NOMO-1 (cell line): ENCODE results near the gene U2AF1.
"Not testable (repeated sequence)": the region's sequence is repeated elsewhere in the genome, so short reads cannot be mapped to it uniquely, and the experiment has no call there.

Experiments used
- DNase-seq, 2 experiments: peaks; one replicate each; lab custom pipeline; 2025; ENCODE audit not compliant: unreplicated experiment in 2 of 2; lab: John Stamatoyannopoulos, UW

Gene U2AF1

DNA sequence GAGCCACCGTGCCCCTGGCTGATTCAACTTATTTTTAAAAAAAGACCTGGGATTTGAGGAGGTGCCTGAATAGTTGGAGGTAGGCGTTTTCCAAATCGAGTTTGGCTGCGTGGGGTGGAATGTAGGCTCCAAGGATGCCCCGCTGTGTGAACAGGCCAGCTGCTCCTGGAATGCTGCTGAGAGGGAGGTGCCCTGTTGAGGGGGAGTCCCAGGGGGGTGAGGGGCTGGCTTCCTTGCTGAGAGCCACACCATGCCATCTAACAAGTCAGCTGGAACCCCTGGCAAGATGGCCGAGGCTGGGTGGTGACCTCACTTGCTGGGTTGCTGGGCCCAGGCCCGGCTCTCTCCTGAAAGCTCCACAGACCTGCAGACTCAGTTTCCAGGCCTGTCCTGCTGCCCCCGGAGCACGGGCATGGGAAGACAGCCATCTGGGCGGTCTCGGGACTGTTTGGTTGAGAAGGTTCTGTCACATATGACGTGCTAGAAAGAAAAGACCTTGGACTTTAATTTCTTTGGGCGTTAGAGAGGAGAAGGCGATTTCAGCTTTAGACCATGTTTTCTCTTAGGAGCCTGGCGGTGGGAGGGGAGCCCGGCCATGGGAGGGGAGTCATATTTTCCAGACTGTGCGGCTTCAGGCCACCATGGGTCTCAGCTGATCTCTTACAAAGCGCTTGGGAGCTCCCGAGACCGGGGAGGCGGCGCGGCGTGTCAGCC, 24.6 kb downstream of the U2AF1 start:
- not testable (repeated sequence) for DNase-seq

DNA sequence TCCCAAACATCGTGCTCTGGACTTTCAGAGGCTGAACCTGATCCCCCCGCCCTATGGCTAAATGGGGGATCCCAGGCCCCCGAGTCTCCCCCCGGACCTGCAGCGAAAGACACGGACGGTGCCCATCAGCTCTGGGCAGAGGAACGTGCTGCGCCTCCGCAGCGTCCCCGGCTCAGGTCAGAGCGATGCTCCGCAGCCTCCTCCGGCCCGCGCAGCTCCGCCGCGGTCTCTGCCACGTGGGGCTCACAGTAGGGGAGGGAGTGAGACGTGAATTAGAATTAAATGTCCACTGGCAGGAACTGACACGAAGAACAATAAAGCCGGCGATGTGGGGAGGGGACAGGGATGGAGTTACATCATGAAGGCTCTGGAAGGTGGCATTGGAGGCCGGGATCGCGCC, 30.7 kb downstream of the U2AF1 start:
- not testable (repeated sequence) for DNase-seq

GRCh38 chr21:43076023-43076637, 31.2 kb downstream of the U2AF1 start:
- DNase-seq, result not testable (repeated sequence)

DNA sequence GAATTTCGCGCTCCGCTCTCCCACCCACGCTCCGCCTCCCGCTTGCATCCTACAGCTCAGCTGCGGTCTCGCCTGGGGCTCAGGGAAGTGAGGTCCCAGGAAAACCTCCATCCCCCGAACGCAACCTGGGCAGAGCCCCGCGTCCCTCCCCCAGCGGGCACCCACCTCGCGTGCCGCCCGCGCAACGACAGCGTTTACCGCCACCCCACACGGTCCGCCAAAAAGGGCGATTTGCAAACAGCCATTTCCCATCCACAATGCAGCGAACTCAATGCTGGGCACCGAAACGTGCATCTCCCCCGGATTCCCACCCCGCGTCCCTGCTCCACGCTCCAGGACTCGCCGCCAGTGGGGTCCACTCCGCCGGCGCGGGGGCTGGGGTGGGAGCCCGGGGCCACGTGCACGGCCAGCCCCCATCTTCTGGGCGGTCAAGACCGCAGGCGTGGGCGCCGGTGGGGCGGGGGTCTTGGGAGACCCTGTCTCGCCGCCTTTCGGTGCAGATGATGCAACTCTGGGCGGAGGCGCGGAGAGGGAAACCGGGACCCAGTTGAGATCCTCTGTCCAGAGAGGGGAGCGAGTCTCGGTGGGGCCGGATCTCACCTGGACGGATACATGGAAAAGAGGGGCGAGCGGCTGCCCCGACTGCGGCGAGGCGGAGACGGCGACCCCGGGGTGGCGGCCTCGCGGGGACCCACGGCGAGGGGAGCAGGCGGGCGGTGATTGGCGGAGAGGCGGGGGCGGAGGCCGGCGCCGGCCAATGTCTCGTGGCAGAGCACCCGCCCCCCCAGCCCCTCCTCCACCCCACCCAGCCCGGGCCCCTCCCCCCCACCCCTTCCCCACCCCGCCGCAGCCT, 32.0 kb downstream of the U2AF1 start, which contains the start of gene CBS:
CBS (minus strand) TSS at position 666 of the 853 bp plus-strand sequence. CDS start 3,642 bp downstream, outside the sequence.
- DNase-seq, result not testable (repeated sequence)

DNA sequence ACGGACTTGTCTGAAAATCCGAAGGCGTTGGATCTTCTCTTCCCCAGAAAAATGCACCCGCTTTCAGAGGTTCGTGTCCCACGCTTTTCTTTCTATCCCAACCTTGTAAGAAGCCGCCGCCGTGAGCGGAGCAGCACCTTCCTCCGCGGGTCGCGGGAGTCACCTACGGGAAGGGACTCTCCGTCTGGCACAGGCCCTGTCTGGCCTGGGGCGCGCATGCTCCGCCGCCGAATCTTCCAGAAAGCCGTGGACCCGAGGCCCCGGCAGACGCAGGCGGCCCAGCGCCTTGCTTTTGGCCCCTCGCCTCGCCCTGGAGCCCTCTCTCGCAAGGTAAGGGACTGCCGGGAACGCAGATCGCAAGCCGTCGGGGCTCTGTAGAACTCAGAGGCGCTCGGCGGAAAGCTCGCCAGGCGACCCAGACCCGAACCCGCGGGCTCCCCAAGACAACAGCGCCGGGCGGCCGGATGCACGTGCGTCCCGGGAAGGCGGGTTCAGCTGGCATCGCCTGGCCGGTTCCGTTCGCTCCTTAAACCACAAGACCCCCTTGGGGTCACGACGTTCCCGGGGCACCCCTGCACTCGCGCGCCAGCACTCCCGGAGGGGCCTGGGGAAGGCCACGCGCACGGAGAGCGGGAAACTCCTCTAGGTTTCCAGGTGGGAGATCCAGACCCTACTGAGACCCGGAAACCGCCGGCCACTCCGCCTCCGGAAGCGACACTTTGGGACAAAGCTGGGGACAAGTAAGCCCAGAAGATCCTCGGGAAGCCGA, 32.8 kb downstream of the U2AF1 start:
- DNase-seq, result not testable (repeated sequence)

DNA sequence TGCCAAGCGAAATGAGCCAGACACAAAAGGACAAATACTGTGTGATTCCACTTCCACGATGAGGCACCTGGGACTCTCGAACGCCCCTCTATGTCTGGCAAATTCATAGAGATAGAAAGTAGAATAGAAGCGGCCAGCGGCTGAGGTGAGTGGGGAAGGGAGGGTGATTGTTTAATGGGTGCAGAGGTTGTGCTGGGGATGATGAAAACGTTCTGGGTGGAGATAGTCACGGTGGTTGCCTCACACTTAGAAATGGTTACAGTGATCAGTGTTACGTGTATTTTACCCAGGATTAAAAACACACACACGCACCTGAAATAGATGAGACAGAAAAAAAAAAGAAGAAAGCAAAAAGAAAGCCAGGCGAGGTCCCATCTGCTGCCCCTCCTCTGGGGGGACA, 34.6 kb downstream of the U2AF1 start:
- DNase-seq, result not testable (repeated sequence)

DNA sequence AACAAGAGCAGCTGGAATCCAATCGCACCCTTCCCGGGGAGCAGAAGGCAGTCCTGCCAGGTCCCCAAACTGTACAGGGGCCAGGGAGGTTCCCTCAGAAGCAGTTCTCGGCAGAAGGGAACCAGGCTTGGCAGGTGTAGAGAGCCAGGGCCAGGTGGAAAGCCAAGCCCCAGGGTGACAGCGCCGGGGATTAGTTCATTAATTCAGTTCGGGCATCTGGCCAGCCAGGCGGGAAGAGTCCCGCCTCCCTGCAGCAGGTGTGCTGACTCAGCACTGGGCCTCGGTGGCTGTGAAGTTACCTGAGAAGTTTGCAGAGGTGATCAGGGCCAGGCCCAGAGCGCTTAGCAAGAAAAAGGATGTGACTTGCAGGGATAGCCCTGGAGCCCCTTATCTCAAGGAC, 37.7 kb downstream of the U2AF1 start:
- not testable (repeated sequence) for DNase-seq

DNA sequence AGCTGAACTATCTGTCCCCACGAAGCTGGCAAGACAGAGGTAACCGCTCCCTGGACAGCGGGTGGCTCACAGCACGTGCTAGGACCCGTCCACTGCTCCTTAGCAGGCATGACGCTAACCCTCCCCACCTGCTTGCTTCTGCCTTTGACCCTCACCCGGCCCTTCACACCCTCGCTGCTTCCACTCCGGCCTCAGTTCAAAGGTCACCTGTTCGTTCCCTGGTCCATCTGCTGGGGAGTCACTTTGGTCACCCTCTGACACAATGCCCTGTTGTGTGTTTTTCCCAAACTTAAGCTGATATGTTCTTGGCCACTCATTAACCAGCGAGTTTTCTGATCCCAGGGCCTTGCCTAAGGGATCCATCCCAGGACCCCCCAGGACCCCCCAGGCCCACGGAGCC, 39.3 kb downstream of the U2AF1 start:
- not testable (repeated sequence) for DNase-seq

- DNase-seq, result not testable (repeated sequence)
Measured at GRCh38 chr21:43066690-43067089, 40.7 kb downstream of the U2AF1 start.

DNA sequence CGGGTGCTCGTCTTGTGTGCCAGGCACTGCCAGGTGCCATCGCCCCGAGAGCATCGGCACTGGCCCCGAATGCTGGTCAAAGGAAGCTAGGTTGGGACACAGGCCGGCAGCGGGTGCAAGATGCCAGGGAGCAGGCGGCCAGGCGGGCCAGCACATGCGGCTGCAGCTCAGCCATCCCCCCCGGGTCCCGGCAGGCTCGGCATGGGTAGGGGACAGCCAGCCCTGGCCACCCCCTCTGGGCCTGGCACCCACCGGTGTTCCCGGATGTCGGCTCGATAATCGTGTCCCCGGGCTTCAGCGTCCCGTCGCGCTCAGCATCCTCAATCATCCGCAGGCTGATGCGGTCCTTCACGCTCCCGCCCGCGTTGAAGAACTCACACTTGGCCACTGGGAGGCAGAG, 41.4 kb downstream of the U2AF1 start:
- not testable (repeated sequence) for DNase-seq

DNA sequence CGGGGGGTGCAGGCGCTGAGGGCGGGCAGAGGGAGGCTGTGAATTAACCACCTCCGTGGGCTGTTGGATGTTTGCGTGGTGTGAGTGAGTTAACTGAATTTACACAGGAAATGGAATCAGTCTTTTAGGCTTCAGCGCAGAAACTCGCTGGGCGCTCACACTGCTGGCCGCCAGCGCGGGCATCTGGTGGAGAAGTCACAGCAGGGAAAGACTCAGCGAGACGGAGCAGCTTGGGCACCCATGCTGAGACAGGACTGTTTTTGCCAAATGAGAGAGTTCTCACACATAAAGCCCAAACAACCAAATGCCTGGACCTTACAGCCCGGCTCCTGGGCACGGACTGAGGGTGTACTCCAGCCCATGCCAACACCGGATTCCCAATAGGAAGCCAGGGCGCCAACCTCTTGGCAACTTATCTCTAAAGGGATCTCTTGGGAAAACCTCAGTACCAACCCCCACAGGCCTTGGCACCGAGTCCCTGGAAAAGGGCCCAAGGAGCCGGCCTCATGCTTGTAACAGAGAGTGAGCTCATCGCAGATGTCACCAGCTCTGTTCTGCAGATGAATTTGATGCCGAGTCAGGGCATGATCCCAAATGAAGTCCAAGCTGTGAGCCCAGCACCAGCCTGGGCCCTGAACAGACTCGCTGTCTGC, 43.0 kb downstream of the U2AF1 start:
- DNase-seq, result not testable (repeated sequence)

DNA sequence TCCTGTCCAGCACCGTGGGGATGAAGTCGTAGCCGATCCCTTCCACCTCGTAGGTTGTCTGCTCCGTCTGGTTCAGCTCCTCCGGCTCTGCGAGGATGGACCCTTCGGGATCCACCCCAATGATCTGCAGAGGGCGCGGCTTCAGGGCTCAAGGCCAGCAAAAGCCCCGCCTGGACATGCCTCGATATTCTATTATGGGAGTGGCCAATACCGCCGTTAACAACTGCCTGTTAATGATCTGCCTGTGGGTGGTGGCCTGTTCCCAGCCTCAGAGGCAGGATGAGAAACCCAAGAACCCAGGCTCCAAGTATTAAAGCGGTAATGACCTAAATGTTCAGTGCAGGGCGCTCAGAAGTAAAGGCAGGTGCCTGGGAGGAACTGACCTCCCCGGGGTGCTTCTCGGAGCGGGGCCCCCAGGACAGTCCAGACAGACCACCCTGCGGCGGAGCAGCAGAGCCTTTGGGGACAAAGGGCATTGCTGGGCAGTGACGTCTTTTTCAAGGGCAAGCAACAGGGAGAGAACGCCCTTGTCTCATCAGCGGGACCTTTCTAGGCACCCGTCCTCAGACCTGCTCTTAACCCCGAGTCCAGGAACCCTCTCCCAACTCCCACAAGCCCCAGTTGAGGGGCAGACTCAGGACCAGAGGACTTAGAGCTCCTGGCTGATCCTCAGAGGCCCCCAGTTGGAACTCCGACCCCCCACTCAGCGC, 44.3 kb downstream of the U2AF1 start:
- not testable (repeated sequence) for DNase-seq

GRCh38 chr21:43053112-43053511, 54.3 kb downstream of the U2AF1 start:
- DNase-seq, result not testable (repeated sequence)

DNA sequence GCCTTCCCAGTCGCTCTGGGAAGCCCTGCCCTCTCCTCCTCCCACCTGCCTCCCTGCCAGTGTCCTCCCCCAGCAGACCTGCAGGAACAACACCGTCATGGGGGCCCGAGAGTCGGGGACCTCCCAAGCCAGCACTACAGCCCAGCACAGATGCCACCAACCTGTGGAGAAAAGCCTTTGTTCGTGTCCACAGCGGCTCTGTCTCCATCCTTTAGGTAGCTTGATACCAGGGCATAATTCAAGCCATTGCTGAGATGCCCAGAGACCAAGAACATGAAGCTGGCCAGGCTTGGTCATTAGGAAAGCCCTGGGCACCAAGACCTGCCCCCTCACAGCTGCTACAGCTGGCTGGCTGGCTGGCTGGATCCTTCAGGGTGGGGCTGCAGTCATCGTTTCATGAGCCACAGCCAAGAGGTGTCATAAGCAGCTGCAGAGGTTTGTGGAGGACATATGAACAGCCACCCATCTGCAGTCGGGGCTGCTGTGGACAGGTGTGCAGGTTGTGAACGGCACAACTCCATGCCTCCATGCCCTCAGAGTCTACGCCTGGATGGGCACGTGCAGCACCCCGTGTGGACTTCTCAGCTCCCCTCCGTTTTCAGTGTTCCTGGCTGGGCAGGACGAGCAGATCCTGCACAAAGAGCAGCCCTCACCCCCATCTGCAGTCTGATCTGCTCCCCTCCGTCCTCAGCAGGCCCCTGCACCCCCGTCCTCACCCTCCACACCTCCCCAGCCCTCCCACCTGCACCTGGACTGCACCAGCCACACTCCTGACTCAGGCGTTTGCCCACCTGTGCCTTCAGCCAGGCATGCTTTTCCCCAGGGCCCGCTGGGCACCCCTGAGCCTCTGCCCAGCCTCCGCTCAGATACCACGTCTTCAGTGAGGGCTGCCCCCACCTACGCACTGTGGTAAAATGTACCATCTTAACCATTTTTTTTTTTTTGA, 61.2 kb downstream of the U2AF1 start:
- not testable (repeated sequence) for DNase-seq

DNA sequence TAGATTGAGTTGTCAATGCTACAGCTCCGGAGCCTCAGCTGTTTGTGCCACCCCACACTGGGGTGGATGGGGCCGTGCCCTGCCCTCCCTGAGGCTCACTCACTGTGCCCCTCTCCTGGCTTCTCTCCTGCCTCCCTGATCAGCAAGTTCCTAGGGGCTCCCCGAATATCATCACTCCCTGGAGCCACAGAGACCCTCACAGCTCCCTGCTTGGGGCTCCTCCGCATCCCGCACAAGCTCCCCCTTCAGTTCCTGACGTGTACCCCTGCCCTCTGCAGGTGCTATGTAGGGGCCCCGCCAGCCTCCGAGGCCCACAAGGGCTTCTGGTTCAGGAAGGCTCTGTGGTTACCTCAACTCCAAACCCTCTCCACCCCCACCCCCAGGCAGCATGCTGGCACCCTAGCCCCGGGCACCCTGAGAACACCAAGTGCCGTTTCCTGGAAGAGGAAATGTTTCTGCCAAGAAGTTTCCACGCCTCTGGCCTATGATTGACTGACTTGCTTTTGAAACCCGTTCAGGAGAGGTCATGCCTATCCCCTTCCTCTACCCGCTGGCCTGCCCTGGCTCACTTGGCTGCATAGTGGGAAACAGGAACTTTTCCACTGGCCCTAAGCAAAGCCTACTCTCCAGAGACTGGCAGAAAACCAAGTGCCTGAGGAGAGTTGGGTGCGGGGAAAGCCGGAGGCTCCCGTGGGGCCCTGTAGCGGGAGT, 62.0 kb downstream of the U2AF1 start:
- DNase-seq, result not testable (repeated sequence)

DNA sequence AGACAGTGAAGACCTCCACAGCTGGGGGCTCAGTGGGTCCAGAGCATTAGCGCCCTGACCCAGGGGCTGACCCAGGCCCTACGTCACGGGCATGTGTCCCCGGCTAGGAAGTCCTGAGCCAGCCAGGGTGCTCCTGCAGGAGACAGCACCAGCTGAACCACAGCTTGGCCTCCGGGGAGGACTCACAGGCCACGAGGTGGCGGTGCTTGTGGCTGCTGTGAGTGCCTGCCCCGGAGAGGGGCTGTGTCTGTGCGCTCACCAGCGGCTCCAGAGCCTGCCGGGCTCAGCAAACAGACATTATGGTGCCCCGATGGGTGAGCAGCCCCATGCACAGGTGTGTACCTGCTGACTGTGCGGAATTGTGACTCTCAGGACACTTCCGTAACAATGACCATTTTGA, 62.8 kb downstream of the U2AF1 start:
- not testable (repeated sequence) for DNase-seq

- not testable (repeated sequence) for DNase-seq
Measured at GRCh38 chr21:43043291-43043690, 64.1 kb downstream of the U2AF1 start.
